NB4 (cell line): ENCODE results near the gene MYBPC2.

Experiments used
- MYC ChIP-seq: IDR thresholded peaks from 2 replicates; pipeline ENCODE4 v1.6.1; 2011; ENCODE audit warnings: low read depth, low read length
- POLR2A ChIP-seq: IDR thresholded peaks from 2 replicates; pipeline ENCODE4 v1.6.1; 2011; ENCODE audit warnings: mild to moderate bottlenecking; ENCODE audit not compliant: insufficient read length; ENCODE audit errors: extremely low read depth
- TF ChIP-seq, protein P1 (sequence below): IDR thresholded peaks from one replicate; pipeline ENCODE4 v1.5.1; 2012; ENCODE audit warnings: low read depth, low read length

DNA sequence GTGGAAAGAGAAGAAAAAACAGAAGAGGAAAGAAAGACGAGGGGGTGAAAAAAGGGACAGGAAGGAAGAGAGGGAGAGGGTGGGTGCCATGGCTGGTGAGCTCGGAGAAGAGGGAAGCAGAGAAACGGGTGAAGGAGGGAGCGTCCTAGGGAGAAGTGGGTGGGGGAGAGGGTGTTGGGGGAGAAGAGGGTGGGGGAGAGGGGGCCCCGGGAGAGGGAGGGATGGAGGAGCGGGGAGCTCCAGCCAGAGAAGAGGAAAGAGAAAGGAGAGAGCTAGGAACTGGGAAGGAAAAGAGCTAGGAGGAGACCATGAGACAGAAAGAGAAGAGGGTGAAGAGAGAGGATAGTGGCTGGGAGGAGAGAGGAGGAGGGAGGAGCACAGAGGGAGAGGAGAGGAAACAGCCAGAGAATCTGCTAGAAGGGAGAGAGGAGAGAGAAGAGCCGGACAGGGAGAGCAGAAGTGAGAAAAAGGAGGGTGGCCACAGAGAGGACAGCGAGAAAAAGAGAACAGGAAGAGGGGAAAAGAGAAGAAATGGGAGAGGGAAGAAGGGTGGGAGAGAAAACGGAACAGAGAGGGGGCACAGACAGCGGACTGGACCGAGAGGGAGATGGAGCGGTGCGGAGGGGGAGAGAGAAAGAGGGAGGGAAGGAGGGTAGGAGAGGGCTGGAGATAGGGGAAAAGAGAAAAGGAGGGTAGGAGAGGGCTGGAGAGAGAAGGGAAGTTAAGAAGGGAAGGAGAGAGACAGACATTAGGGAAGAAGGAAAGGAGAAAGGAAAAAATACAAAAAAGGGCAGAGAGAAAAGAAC, 55.9 kb downstream of the MYBPC2 start:
- TF ChIP-seq, protein P1, sequence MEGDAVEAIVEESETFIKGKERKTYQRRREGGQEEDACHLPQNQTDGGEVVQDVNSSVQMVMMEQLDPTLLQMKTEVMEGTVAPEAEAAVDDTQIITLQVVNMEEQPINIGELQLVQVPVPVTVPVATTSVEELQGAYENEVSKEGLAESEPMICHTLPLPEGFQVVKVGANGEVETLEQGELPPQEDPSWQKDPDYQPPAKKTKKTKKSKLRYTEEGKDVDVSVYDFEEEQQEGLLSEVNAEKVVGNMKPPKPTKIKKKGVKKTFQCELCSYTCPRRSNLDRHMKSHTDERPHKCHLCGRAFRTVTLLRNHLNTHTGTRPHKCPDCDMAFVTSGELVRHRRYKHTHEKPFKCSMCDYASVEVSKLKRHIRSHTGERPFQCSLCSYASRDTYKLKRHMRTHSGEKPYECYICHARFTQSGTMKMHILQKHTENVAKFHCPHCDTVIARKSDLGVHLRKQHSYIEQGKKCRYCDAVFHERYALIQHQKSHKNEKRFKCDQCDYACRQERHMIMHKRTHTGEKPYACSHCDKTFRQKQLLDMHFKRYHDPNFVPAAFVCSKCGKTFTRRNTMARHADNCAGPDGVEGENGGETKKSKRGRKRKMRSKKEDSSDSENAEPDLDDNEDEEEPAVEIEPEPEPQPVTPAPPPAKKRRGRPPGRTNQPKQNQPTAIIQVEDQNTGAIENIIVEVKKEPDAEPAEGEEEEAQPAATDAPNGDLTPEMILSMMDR, result no peak
- TF ChIP-seq POLR2A, result no peak
- TF ChIP-seq MYC, result no peak
